Activated CD4-positive, alpha-beta T cell treated with anti-CD3 and anti-CD28 coated beads, Interleukin-2, amount 50 U/mL, for 1 hour (primary cell): ENCODE results near the gene PDE8A.

Experiments
- DNase-seq: peaks from one replicate; pipeline ENCODE4 v3.0.0-alpha.2; 2020

PDE8A gene

GRCh38 chr15:84981711-84982300 is at the start of gene PDE8A:
PDE8A (plus strand) TSS chr15:84981856; CDS start chr15:84982163, 307 bp downstream.
- peak; percentile 44 for DNase-seq

GRCh38 chr15:84934942-84935729 is 46.5 kb upstream of the PDE8A start:
- no peak for DNase-seq

GRCh38 chr15:84937144-84937543 is 44.5 kb upstream of the PDE8A start:
- DNase-seq = no peak

GRCh38 chr15:84938726-84939125 is 42.9 kb upstream of the PDE8A start:
- no peak for DNase-seq

- DNase-seq = no peak
These were observed 41.3 kb upstream of the PDE8A start for GRCh38 chr15:84940399-84940798.

GRCh38 chr15:84942456-84942855 is 39.2 kb upstream of the PDE8A start:
- DNase-seq = no peak

- DNase-seq = no peak
These were observed 37.3 kb upstream of the PDE8A start for GRCh38 chr15:84944311-84944710.

GRCh38 chr15:84944861-84945260 is 36.8 kb upstream of the PDE8A start:
- no peak for DNase-seq

GRCh38 chr15:84946772-84947489 is 34.7 kb upstream of the PDE8A start:
- DNase-seq = no peak

GRCh38 chr15:84947947-84948830 is 33.5 kb upstream of the PDE8A start:
- DNase-seq = no peak

GRCh38 chr15:84949043-84949442 is 32.6 kb upstream of the PDE8A start:
- DNase-seq = no peak

GRCh38 chr15:84949845-84950569 is 31.6 kb upstream of the PDE8A start:
- DNase-seq = no peak

GRCh38 chr15:84950570-84951111 is 31.0 kb upstream of the PDE8A start:
- DNase-seq = no peak

GRCh38 chr15:84951736-84952135 is 29.9 kb upstream of the PDE8A start:
- no peak for DNase-seq

GRCh38 chr15:84953136-84953535 is 28.5 kb upstream of the PDE8A start:
- no peak for DNase-seq

GRCh38 chr15:84953726-84954125 is 27.9 kb upstream of the PDE8A start:
- no peak for DNase-seq

GRCh38 chr15:84955089-84955848 is 26.4 kb upstream of the PDE8A start:
- DNase-seq = peak; percentile 42

GRCh38 chr15:84956199-84956598 is 25.5 kb upstream of the PDE8A start:
- DNase-seq = no peak

GRCh38 chr15:84960391-84961113 is 21.1 kb upstream of the PDE8A start:
- no peak for DNase-seq

- DNase-seq = no peak
These were observed 20.6 kb upstream of the PDE8A start for GRCh38 chr15:84961114-84961452.

- no peak for DNase-seq
These were observed 19.9 kb upstream of the PDE8A start for GRCh38 chr15:84961707-84962106.
